Fibroblast of skin of left quadriceps (primary cell): ENCODE measurements around the gene ADRB2.
"Not testable (repeated sequence)": the region's sequence is repeated elsewhere in the genome, so short reads cannot be mapped to it uniquely, and the experiment has no call there.

Experiments used
- DNase-seq, 2 experiments: peaks; one replicate each; pipeline ENCODE4 v3.0.0-alpha.2; 2013; ENCODE audit warnings: low read depth in 2 of 2

Gene ADRB2

GRCh38 chr5:148826053-148826738 lies at the start of gene ADRB2:
Gene ADRB2, plus strand, starts transcription at chr5:148826611. Its CDS starts 221 bp downstream, at chr5:148826832.
- peak; percentile 62 to 69 for DNase-seq

- peak; percentile 16 to 35 for DNase-seq
These were observed 49.6 kb upstream of the ADRB2 start for GRCh38 chr5:148776780-148777179.

- no peak for DNase-seq
These were observed 47.5 kb upstream of the ADRB2 start for GRCh38 chr5:148778882-148779281.

GRCh38 chr5:148780711-148781110 lies 45.7 kb upstream of the ADRB2 start:
- no peak for DNase-seq

GRCh38 chr5:148781766-148782165 lies 44.6 kb upstream of the ADRB2 start:
- DNase-seq, result no peak

GRCh38 chr5:148785223-148785622 lies 41.2 kb upstream of the ADRB2 start:
- no peak for DNase-seq

GRCh38 chr5:148786456-148786855 lies 40.0 kb upstream of the ADRB2 start:
- DNase-seq, result no peak

- DNase-seq, result no peak
These were observed 37.8 kb upstream of the ADRB2 start for GRCh38 chr5:148788636-148789035.

- no peak for DNase-seq
These were observed 35.7 kb upstream of the ADRB2 start for GRCh38 chr5:148790545-148791333.

- DNase-seq, result no peak
These were observed 35.1 kb upstream of the ADRB2 start for GRCh38 chr5:148791334-148791667.

GRCh38 chr5:148791696-148792095 lies 34.7 kb upstream of the ADRB2 start:
- no peak for DNase-seq

- DNase-seq, result no peak
These were observed 33.7 kb upstream of the ADRB2 start for GRCh38 chr5:148792744-148793143.

- DNase-seq, result no peak
These were observed 33.1 kb upstream of the ADRB2 start for GRCh38 chr5:148793261-148793660.

- peak; percentile 46 to 50 for DNase-seq
These were observed 32.1 kb upstream of the ADRB2 start for GRCh38 chr5:148794275-148794674.

GRCh38 chr5:148794729-148795561 lies 31.5 kb upstream of the ADRB2 start:
- DNase-seq, result peak; percentile 56 to 59

- DNase-seq, result no peak
These were observed 29.5 kb upstream of the ADRB2 start for GRCh38 chr5:148796936-148797335.

- DNase-seq, result no peak
These were observed 27.6 kb upstream of the ADRB2 start for GRCh38 chr5:148798786-148799185.

GRCh38 chr5:148799737-148800527 lies 26.5 kb upstream of the ADRB2 start:
- DNase-seq, result no peak

GRCh38 chr5:148801682-148802276 lies 24.6 kb upstream of the ADRB2 start:
- DNase-seq, result no peak

- DNase-seq, result not testable (repeated sequence)
These were observed 23.0 kb upstream of the ADRB2 start for GRCh38 chr5:148803451-148803850.

GRCh38 chr5:148804393-148804792 lies 22.0 kb upstream of the ADRB2 start:
- no peak for DNase-seq
